Stomach (tissue), 9 donors: Measurements from ENCODE around the gene ACACA. TPM values are rescaled to one million over a fixed set of nuclear protein-coding genes. Genes with fewer than 3 reads are reported as not detected.
"Not testable (repeated sequence)": the region's sequence is repeated elsewhere in the genome, so short reads cannot be mapped to it uniquely, and the experiment has no call there.

ENCODE experiments used
- DNase-seq, 2 donors: peaks; one replicate each; pipeline versions ENCODE4 v3.0.0 to v3.0.0-alpha.2; 2013 to 2019
- H3K27ac ChIP-seq, 5 donors: fragments of 200-600 bp in 4 of 5; sonication (generic) in 4 of 5; one replicate each; pipeline ENCODE4 v1.5.1; 2013 to 2019; ENCODE audit warnings: mild to moderate bottlenecking in 1 of 5, moderate library complexity in 1 of 5
- H3K27me3 ChIP-seq, 3 donors: fragments of 200-600 bp; sonication (generic); one replicate each; pipeline ENCODE4 v1.5.1; 2017 to 2019; ENCODE audit warnings: mixed run types in 1 of 3
- H3K36me3 ChIP-seq, 4 donors: fragments of 200-600 bp; sonication (generic); 1 replicate in 3 of 4; 2 replicates in 1 of 4; pipeline ENCODE4 v1.5.1; 2016 to 2019
- H3K4me1 ChIP-seq, 4 donors: fragments of 200-600 bp; sonication (generic); one replicate each; pipeline ENCODE4 v1.5.1; 2016 to 2019
- H3K4me3 ChIP-seq, 4 donors: fragments of 200-600 bp; sonication (generic) in 3 of 4; one replicate each; pipeline ENCODE4 v1.5.1; 2016 to 2019; ENCODE audit warnings: mild to moderate bottlenecking in 1 of 4
- H3K9me3 ChIP-seq, 4 donors: fragments of 200-600 bp; sonication (generic); one replicate each; pipeline ENCODE4 v1.5.1; 2016 to 2019
- EP300 ChIP-seq: sonication (generic); formaldehyde crosslinking; IDR thresholded peaks from one replicate; pipeline ENCODE4 v1.6.1; 2017; ENCODE audit warnings: antibody characterized with exemption
- POLR2A ChIP-seq, 4 donors: fragments of 450-650 bp; IDR thresholded peaks; one replicate each; pipeline ENCODE4 v1.6.1; 2016; ENCODE audit warnings: antibody characterized with exemption in 4 of 4, control low read depth in 2 of 4, mild to moderate bottlenecking in 1 of 4, moderate library complexity in 1 of 4
- POLR2AphosphoS5 ChIP-seq, 3 donors: sonication (generic); formaldehyde crosslinking; IDR thresholded peaks; one replicate each; pipeline ENCODE4 v1.6.1; 2016; ENCODE audit warnings: antibody characterized with exemption in 3 of 3
- WGBS, 5 donors: extraction: QIAGEN DNeasy Blood & Tissue Kit in 3 of 5; methylation state at CpG; one replicate each; pipeline versions ENCODE4 v1.1.5 to v1.1.7; 2013 to 2018; 5-methylcytosine and 5-hydroxymethylcytosine counted together
- intact Hi-C: fragments of 100-400 bp; cut with DNase I; formaldehyde crosslinking; loops from one replicate; pipeline ENCODE4 v1.15.1; 2023; ENCODE audit warnings: low total_unique reads
- polyA plus RNA-seq, 3 donors: library from polyadenylated mRNA; stranded (reverse); fragments of 200-250 nt; gene quantifications; one replicate each; pipeline ENCODE4 v1.2.3, GENCODE V29; 2013
- total RNA-seq, 5 donors: library from RNA; depleted of rRNA; stranded (reverse); fragments of >200 nt; gene quantifications; one replicate each; pipeline versions ENCODE4 v1.1.0 to v1.2.3, GENCODE V29; 2014 to 2016
- TF ChIP-seq, protein P1 (sequence below), 7 experiments: fragments of 450-650 bp in 4 of 7; fragments of 200-600 bp in 3 of 7; sonication (generic) in 3 of 7; IDR thresholded peaks; one replicate each; pipeline ENCODE4 v1.5.1; 2016 to 2019; ENCODE audit warnings: antibody characterized with exemption in 7 of 7, control low read depth in 2 of 7, mild to moderate bottlenecking in 1 of 7
- donor health status: healthy with polysubstance abuse.
- donor health status: Bipolar disorder and iron deficiency.
- donor health status: healthy.

Gene ACACA
- total and polyA plus RNA-seq, 8 donors, result 9.9 to 59.8 (median 27.7) TPM

DNA sequence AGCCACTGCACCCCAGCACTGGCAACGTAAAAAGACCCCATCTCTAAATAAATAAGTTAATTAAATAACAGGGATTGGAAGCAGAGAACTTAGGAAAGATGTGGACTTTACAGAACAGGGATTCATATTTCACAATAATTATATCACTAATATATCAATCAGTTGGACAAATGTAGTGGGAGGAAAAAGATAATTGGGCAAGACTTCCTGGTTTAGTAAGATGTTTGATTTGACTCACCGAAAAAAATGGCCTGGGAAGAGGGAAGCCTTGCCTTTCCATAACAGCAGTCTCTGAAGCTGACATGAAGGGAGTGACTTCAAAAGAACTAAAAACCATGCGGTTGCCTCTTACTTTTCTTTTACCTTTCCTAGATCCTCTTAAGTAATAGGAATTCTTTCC lies 46.0 kb downstream of the ACACA start:
- no peaks in the 10 kb centered on the region for H3K27me3 ChIP-seq
- DNase-seq, result peak in 1 of 2 donors; percentile 43
- TF ChIP-seq, protein P1, sequence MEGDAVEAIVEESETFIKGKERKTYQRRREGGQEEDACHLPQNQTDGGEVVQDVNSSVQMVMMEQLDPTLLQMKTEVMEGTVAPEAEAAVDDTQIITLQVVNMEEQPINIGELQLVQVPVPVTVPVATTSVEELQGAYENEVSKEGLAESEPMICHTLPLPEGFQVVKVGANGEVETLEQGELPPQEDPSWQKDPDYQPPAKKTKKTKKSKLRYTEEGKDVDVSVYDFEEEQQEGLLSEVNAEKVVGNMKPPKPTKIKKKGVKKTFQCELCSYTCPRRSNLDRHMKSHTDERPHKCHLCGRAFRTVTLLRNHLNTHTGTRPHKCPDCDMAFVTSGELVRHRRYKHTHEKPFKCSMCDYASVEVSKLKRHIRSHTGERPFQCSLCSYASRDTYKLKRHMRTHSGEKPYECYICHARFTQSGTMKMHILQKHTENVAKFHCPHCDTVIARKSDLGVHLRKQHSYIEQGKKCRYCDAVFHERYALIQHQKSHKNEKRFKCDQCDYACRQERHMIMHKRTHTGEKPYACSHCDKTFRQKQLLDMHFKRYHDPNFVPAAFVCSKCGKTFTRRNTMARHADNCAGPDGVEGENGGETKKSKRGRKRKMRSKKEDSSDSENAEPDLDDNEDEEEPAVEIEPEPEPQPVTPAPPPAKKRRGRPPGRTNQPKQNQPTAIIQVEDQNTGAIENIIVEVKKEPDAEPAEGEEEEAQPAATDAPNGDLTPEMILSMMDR (IDR thresholded peaks at IDR 0.05), result no peak
- no peak for TF ChIP-seq POLR2A (IDR thresholded peaks at IDR 0.05)
- TF ChIP-seq EP300, result no peak
- TF ChIP-seq POLR2AphosphoS5 (IDR thresholded peaks at IDR 0.05), result no peak

DNA sequence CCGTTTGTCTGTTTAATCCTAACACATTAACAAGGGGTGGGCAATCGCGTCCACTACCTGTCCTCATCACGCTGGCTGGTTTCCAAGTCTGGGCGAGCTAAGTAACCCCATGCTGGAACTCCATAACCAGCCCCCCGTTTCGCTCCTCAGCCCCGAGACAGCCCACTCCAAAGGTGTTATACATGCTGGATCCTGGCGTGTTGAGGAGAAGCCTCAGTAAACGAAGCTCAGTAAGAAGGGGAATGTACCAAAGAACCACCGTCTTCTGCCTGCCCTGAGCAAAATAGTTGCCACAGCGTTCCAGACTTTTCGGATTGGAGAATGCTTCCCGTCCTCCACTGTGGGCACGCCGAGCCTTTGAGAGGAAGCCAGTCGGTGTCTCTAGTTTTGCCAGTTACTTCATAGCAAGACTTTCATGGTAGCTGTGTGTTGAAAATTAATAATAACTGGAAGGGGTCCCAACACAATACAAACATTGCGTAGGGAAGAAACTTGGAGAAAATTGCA lies 46.9 kb downstream of the ACACA start:
- no peak for DNase-seq
- Histone ChIP-seq H3K4me3 (peak overlapping the region; percentile 63 to 94 (median 86)), H3K36me3 (no peaks in the 10 kb centered on the region), H3K27me3 (no peaks in the 10 kb centered on the region), H3K4me1 (peaks cover 24 to 43% (median 30%) of the 10 kb centered on the region in 4 donors), H3K27ac (peak overlapping the region; percentile 83 to 92 (median 87)), H3K9me3 (no peaks in the 10 kb centered on the region)
- 5 to 21% (median 13%) methylated on average over 16 to 18 of the region's 18 CpGs for WGBS, 5 donors
- intact Hi-C loops, result no loop called here
- TF ChIP-seq POLR2A (IDR thresholded peaks at IDR 0.05) (no peak), EP300 (no peak), POLR2AphosphoS5 (IDR thresholded peaks at IDR 0.05) (no peak)
- TF ChIP-seq, protein P1 (IDR thresholded peaks at IDR 0.05), result no peak

More for the DNA sequence above, 46.0 kb downstream of the ACACA start:
- 55 to 71% (median 61%) methylated on average over 3 of the region's 3 CpGs for WGBS, 5 donors
- no peaks in the 10 kb centered on the region for H3K36me3 ChIP-seq
- peaks cover 24 to 43% (median 30%) of the 10 kb centered on the region in 4 donors for H3K4me1 ChIP-seq
- H3K4me3 ChIP-seq, result no peak overlapping the region
- H3K9me3 ChIP-seq, result no peaks in the 10 kb centered on the region
- intact Hi-C loops, result no loop called here
- H3K27ac ChIP-seq, result peak overlapping the region in 4 of 5 donors; percentile 7 to 88 (median 86)

DNA sequence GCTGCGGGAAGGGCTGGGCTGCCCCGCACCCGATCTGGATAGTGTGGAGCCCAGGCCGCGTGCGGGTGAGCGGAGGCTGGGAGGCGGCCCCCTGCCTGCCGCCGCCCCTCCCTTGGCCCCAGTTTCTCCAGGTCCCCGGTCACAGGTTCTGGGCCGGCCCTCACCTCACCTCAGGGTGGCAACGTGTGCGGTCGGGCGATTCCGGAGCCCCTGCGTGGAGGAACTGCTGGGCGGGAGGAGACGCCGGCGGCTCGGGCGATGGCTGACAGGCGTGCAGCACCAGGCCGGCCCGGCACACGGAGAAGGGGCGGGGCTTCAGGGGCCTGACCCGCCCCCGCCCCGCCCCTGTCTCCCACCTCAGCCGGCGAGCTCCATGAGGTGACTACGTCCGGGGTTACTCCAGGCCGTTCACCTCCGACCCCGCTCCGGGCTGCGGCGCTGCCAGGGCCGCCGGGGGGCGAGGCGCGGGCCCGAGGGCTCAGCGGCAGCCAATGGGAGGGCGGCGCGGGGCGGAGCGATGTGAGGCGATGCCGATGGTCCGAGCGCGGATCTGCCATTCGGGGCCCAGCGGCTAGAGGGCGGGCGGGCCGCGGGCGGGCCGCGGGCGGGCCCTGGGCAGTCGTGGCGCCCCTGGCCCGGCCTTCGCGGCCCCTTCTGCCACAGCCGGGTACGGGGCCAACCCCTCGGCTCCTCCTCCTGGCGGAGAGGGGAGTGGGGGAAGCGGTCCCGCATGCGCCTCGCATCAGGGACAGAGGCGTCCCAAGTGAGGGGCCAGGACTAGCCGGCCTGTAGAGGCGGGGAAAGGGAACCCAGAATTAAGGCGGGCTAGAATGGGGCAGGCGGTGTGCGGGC lies 47.6 kb downstream of the ACACA start:
- 0 to 2% (median 0%) methylated on average over 10 to 85 of the region's 88 CpGs for WGBS, 5 donors
- Histone ChIP-seq H3K27ac (peak overlapping the region; percentile 83 to 92 (median 87)), H3K27me3 (no peaks in the 10 kb centered on the region), H3K4me3 (peak overlapping the region; percentile 63 to 94 (median 86)), H3K4me1 (peaks cover 24 to 43% (median 30%) of the 10 kb centered on the region in 4 donors), H3K9me3 (no peaks in the 10 kb centered on the region), H3K36me3 (no peaks in the 10 kb centered on the region)
- intact Hi-C loops, result no loop called here
- peak; percentile 95 to 98 for DNase-seq
- TF ChIP-seq EP300 (no peak), POLR2AphosphoS5 (IDR thresholded peaks at IDR 0.05) (peak; percentile 40 to 63 (median 50)), POLR2A (IDR thresholded peaks at IDR 0.05) (no peak)
- TF ChIP-seq, protein P1 (IDR thresholded peaks at IDR 0.05), result peak in 3 of 7 experiments; percentile 33 to 62 (median 36)

DNA sequence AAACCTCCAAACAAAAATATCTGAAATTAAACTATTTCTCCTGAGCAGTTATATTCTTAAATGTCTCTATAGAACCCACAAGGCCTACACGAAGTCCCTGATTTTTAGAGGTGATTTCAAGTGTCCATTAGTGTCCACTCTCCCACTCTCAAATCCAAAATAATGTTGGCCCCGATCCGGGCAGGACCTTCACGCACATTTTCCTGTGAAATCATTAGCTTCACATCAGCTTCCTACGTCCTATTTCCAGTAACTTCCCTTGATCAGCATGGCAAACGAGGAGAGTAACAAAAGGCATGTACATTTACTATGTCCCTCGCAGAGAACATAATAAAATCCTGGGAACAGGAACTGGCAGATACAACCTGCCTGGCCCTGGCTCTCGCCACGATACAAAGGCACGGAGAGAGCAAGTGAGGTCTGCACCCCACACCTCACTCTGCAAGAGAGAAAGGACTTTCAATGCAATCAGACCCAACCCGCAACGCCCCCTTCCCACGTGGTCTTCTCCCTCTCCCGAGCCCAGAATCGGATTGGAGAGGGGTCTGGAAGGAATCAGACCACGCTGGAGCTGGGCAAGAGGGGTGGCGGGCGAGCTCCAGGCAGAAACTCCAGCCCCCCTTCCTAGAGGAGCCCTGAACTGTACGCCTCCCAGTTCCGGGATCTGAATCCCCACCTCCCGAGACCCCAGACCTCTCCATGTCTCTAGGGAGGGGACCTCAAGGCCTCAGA lies 48.4 kb downstream of the ACACA start:
- Histone ChIP-seq H3K36me3 (peaks cover 0 to 6% (median 0%) of the 10 kb centered on the region in 4 donors), H3K9me3 (no peaks in the 10 kb centered on the region), H3K27me3 (no peaks in the 10 kb centered on the region), H3K4me3 (peak overlapping the region; percentile 63 to 94 (median 86)), H3K4me1 (peaks cover 24 to 43% (median 30%) of the 10 kb centered on the region in 4 donors), H3K27ac (peak overlapping the region; percentile 83 to 92 (median 87))
- TF ChIP-seq, protein P1 (IDR thresholded peaks at IDR 0.05), result no peak
- TF ChIP-seq POLR2A (IDR thresholded peaks at IDR 0.05) (no peak), POLR2AphosphoS5 (IDR thresholded peaks at IDR 0.05) (no peak), EP300 (no peak)
- DNase-seq, result peak; percentile 43 to 85
- intact Hi-C loops, result no loop called here
- 1 to 2% (median 2%) methylated on average over 21 of the region's 21 CpGs for WGBS, 5 donors

DNA sequence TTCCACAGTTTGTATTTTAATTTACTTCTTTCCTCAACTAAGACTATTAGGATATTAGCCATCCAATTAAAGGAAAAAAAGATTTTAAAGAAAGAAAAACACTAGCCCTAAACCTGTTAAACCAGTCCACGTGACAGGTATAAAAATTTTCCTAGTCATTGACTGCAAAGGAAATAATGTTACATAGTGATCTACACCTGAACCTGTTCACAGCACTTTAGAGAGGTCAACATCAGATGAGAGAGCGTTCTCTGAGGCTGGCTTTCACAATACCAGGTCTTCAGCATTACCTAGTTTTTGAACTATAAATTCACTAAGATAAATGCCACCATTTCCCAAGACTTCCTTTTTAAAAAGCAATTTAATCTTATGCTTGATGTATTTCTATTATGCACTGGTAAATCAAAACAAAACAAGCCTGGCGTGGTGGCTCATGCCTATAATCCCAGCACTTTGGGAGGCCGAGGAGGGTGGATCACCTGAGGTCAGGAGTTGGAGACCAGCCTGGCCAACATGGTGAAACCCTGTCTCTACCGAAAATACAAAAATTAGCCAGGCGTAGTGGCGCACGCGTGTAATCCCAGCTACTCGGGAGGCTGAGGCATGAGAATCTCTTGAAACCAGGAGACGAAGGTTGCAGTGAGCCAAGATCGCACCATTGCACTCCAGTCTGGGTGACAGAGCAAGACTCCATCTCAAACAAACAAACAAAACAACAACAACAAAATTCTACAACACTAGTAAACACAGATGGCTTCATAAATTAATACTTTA lies 49.7 kb downstream of the ACACA start:
- H3K4me3 ChIP-seq, result peak overlapping the region in 2 of 4 donors; percentile 0 to 15
- H3K9me3 ChIP-seq, H3K36me3 ChIP-seq, H3K27me3 ChIP-seq, intact Hi-C loops: not testable (repeated sequence)
- 61 to 83% (median 74%) methylated on average over 12 of the region's 12 CpGs for WGBS, 5 donors
- DNase-seq, result peak in 1 of 2 donors; percentile 40
- H3K27ac ChIP-seq, result peak overlapping the region in 3 of 5 donors; percentile 33 to 92 (median 87)
- H3K4me1 ChIP-seq, result peaks cover 24 to 43% (median 30%) of the 10 kb centered on the region in 4 donors
